Upper lobe of right lung (tissue), 1 donor: ENCODE results near the gene PPP1R14C. TPM values are rescaled to one million over a fixed set of nuclear protein-coding genes. Genes with fewer than 3 reads are reported as not detected.

Experiments
- ATAC-seq: fragments of 200-7000 bp; cut with Tn5 transposase; one replicate; pipeline ENCODE4 v1.9.1; 2020; ENCODE audit warnings: mild to moderate bottlenecking, moderate library complexity
- DNase-seq: peaks from one replicate; pipeline ENCODE4 v3.0.0-alpha.2; 2020
- H3K27ac ChIP-seq: fragments of 200-600 bp; one replicate; pipeline ENCODE4 v1.8.0; 2022
- H3K27me3 ChIP-seq: fragments of 200-600 bp; one replicate; pipeline ENCODE4 v1.8.0; 2022; ENCODE audit warnings: mild to moderate bottlenecking
- H3K36me3 ChIP-seq: fragments of 200-600 bp; one replicate; pipeline ENCODE4 v1.8.0; 2022
- H3K4me1 ChIP-seq: fragments of 200-600 bp; one replicate; pipeline ENCODE4 v1.8.0; 2022
- H3K4me3 ChIP-seq: fragments of 200-600 bp; one replicate; pipeline ENCODE4 v1.8.0; 2022; ENCODE audit warnings: mild to moderate bottlenecking
- H3K9me3 ChIP-seq: fragments of 200-600 bp; one replicate; pipeline ENCODE4 v1.8.0; 2022
- intact Hi-C: fragments of 100-400 bp; cut with DNase I; formaldehyde crosslinking; loops from one replicate; pipeline ENCODE4 v1.11.0; 2022
- total RNA-seq: library from RNA; stranded (reverse); fragmentation: NEBNext Ultra II Directional; extraction: Animal tissue kit (Norgen Biotek cat#: 25700); gene quantifications from one replicate; pipeline ENCODE4 v1.2.1, GENCODE V29; 2021
- TF ChIP-seq, protein P1 (sequence below): fragments of 200-600 bp; IDR thresholded peaks from one replicate; pipeline ENCODE4 v1.8.0; 2022; ENCODE audit warnings: antibody characterized with exemption
- donor health status: DM: no; HTN: yes; CAD: no; lungs with severe emphysema.

PPP1R14C gene
- total RNA-seq, 1 donor from 2014 or later, result 10.0 TPM

DNA sequence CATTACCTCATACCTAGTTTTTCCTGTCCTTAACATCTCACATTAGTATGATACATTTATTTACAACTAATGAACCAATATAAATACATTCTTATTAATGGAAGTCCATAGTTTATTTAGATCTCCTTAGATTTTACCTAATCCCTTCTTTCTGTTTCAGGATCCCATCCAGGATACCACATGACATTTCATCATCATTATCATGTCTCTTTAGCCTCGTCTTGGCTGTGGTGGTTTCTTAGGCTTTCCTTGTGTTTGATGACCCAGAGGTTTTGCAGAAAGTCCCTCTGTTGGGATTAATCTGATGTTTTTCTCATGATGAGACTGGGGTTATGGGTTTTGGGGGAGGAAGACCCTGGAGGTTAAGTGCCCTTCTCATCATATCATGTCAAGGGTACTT lies 136.7 kb downstream of the PPP1R14C start:
- intact Hi-C loops, result no loop called here
- ATAC-seq, result no peak

DNA sequence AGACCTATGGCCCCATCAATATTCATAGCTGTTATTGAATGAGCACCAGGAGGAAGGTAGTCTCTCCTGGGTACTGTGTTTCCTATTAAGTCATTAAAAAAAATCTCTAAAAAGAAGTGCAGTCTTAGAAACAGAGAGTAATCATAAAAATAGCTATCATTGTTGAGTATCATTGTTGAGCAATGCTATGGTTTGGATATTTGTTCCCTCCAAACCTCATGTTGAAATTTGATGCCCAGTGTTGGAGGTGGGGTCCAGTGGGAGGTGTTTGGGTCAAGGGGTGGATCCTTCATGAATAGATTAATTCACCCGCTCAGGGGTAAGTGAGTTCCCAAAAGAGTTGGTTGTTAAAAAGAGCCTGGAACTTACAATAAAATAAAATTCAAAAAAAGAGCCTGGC lies 137.9 kb downstream of the PPP1R14C start:
- H3K4me3 ChIP-seq, result no peak overlapping the region
- TF ChIP-seq, protein P1, sequence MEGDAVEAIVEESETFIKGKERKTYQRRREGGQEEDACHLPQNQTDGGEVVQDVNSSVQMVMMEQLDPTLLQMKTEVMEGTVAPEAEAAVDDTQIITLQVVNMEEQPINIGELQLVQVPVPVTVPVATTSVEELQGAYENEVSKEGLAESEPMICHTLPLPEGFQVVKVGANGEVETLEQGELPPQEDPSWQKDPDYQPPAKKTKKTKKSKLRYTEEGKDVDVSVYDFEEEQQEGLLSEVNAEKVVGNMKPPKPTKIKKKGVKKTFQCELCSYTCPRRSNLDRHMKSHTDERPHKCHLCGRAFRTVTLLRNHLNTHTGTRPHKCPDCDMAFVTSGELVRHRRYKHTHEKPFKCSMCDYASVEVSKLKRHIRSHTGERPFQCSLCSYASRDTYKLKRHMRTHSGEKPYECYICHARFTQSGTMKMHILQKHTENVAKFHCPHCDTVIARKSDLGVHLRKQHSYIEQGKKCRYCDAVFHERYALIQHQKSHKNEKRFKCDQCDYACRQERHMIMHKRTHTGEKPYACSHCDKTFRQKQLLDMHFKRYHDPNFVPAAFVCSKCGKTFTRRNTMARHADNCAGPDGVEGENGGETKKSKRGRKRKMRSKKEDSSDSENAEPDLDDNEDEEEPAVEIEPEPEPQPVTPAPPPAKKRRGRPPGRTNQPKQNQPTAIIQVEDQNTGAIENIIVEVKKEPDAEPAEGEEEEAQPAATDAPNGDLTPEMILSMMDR, result no peak
- no peak for ATAC-seq

More for the DNA sequence above, 136.7 kb downstream of the PPP1R14C start:
- H3K9me3 ChIP-seq, result no peaks in the 10 kb centered on the region
- H3K4me3 ChIP-seq, result no peak overlapping the region
- no peak overlapping the region for H3K27ac ChIP-seq
- no peaks in the 10 kb centered on the region for H3K4me1 ChIP-seq
- no peaks in the 10 kb centered on the region for H3K27me3 ChIP-seq
- no peak for DNase-seq
- no peaks in the 10 kb centered on the region for H3K36me3 ChIP-seq
- TF ChIP-seq, protein P1, result no peak

DNA sequence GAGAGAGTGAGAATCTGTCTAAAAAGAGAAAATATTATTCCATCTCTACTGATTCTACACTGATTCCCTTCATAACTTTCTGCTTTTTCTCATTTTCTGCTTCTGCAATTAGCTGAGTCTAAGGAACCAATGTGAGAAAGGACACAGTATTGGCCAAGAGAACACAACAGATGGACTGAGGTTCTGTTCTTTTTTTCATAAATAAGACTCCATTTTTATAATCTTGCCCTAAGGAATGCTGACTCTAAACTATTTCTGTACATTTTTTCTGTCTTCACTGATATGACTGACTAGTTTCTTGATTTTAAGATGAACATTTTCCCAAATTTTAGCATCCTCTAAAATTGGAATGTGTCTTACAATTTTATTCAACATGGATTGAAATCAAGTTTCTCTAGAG lies 138.9 kb downstream of the PPP1R14C start:
- ATAC-seq, result no peak
- intact Hi-C loops, result no loop called here
- Histone ChIP-seq H3K36me3 (no peaks in the 10 kb centered on the region), H3K4me3 (no peak overlapping the region), H3K27ac (no peak overlapping the region), H3K9me3 (no peaks in the 10 kb centered on the region), H3K27me3 (no peaks in the 10 kb centered on the region), H3K4me1 (no peaks in the 10 kb centered on the region)
- TF ChIP-seq, protein P1, result no peak
- no peak for DNase-seq

More for the DNA sequence above, 137.9 kb downstream of the PPP1R14C start:
- Histone ChIP-seq H3K27me3 (no peaks in the 10 kb centered on the region), H3K36me3 (no peaks in the 10 kb centered on the region), H3K9me3 (no peaks in the 10 kb centered on the region), H3K4me1 (no peaks in the 10 kb centered on the region), H3K27ac (no peak overlapping the region)
- DNase-seq, result no peak
- intact Hi-C loops, result no loop called here

DNA sequence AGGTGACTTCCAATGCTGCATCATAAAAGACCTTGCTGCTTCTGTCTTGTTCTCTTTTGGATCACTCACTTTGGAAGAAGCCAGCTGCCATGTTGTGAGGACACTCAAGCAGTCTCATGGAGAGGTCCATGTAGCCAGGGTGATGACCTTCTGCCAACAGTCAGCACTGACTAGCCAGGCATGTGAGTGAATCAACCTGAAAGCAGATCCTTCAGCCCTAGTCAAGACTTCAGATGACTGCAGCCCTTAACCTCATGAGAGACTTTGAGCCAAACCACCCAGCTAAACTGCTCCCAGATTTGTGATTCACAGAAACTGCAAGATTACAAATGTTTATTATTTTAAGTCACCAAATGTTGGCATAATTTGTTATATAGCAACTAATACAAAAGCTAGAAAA lies 140.0 kb downstream of the PPP1R14C start:
- H3K9me3 ChIP-seq, result no peaks in the 10 kb centered on the region
- no peak overlapping the region for H3K4me3 ChIP-seq
- intact Hi-C loops, result no loop called here
- TF ChIP-seq, protein P1, result no peak
- ATAC-seq (no peak), DNase-seq (no peak)
- no peaks in the 10 kb centered on the region for H3K36me3 ChIP-seq
- H3K27me3 ChIP-seq, result no peaks in the 10 kb centered on the region
- no peak overlapping the region for H3K27ac ChIP-seq
- H3K4me1 ChIP-seq, result no peaks in the 10 kb centered on the region

DNA sequence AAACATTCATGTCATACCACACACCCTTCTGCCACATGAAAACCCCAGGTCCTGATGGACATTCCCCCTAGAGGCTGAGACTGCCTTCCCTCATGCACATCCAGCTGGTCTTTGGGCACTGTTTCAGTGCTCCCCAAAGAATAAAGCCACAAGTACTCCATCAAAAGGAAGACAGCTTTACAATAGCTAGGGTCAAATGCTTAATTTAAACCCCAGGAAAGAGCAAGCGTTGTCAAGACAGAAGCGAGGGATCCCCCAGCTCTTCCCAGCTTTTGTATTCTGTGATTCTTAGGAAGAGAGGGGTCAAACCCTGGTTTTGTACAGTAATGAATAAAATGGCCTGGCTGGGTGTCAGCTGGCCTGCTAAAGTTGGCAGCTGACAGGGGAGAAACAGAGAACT lies 143.6 kb downstream of the PPP1R14C start:
- TF ChIP-seq, protein P1, result no peak
- H3K4me3 ChIP-seq, result no peak overlapping the region
- no peak overlapping the region for H3K27ac ChIP-seq
- H3K4me1 ChIP-seq, result no peaks in the 10 kb centered on the region
- intact Hi-C loops, result no loop called here
- ATAC-seq (no peak), DNase-seq (no peak)
- no peaks in the 10 kb centered on the region for H3K36me3 ChIP-seq
- H3K9me3 ChIP-seq, result no peaks in the 10 kb centered on the region
- H3K27me3 ChIP-seq, result no peaks in the 10 kb centered on the region

DNA sequence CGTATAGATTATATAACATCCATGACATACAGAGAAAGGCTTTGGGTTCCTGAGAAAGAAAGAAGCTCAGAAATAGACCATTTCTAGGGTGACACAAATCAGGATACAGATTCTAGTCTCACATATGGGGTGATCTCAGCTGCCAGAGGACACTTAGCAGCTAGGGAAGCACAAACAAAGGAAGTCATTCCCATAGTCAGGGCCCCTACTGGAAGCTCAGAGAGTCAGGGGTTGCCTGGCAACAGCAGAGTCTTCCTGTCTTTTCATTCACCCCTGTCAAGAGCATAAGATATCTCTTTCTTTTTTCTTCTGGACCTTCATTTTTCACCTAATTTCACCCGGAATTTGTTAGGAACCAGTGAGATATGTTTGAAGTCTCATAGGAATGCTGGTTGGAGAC lies 144.1 kb downstream of the PPP1R14C start:
- intact Hi-C loops, result no loop called here
- TF ChIP-seq, protein P1, result no peak
- no peaks in the 10 kb centered on the region for H3K9me3 ChIP-seq
- no peak overlapping the region for H3K27ac ChIP-seq
- ATAC-seq, result no peak
- no peak overlapping the region for H3K4me3 ChIP-seq
- DNase-seq, result no peak
- no peaks in the 10 kb centered on the region for H3K27me3 ChIP-seq
- H3K36me3 ChIP-seq, result no peaks in the 10 kb centered on the region
- no peaks in the 10 kb centered on the region for H3K4me1 ChIP-seq
